SK-N-SH (cell line): ENCODE data around the gene MLKL.

ENCODE experiments used
- EP300 ChIP-seq, 2 experiments: IDR thresholded peaks; 2 replicates each; pipeline versions ENCODE4 v1.4.0 to v1.6.1; 2012; ENCODE audit warnings: borderline replicate concordance in 1 of 2, low read depth in 1 of 2, low read length in 1 of 2
- EZH2phosphoT487 ChIP-seq: fragments of 200-600 bp; sonication (generic); IDR thresholded peaks from 2 replicates; pipeline ENCODE4 v1.6.1; 2017; ENCODE audit warnings: low read depth, mixed run types, mild to moderate bottlenecking, antibody characterized with exemption, moderate library complexity, borderline replicate concordance
- POLR2AphosphoS5 ChIP-seq: IDR thresholded peaks from 2 replicates; pipeline ENCODE4 v1.6.1; 2012; ENCODE audit warnings: low read depth, low read length
- RAD21 ChIP-seq: IDR thresholded peaks from 2 replicates; pipeline ENCODE4 v1.6.1; 2012; ENCODE audit warnings: mild to moderate bottlenecking, low read length
- YY1 ChIP-seq: IDR thresholded peaks from 2 replicates; pipeline ENCODE4 v1.4.0; 2012; ENCODE audit warnings: low read depth, mild to moderate bottlenecking
- TF ChIP-seq, protein P1 (sequence below): fragments of 200-600 bp; sonication (generic); IDR thresholded peaks from 2 replicates; pipeline ENCODE4 v1.6.1; 2017; ENCODE audit warnings: antibody characterized with exemption, mild to moderate bottlenecking, moderate library complexity

DNA sequence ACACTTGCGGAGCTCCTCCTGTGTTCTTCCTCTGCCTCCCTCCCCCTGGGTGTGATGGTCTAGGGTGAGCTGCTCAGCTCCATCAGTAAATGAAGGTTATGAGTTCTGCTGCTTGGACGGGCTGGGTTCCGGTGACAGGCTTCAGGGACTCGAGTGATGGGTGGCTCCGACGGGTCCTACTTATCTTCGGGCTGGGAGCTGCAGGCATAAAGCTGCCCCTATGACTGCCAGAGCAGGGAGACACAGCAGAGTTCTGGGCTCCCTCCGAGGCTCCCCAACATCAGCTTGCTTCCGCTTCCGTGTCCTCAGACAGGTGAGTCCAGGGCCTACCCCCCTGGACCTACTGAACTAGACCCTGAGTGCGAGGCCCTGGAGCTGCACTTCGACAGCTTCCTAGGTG, 11.3 kb upstream of the MLKL start:
- TF ChIP-seq YY1 (no peak), EZH2phosphoT487 (no peak), RAD21 (no peak), POLR2AphosphoS5 (no peak), EP300 (IDR thresholded peaks at IDR 0.05; ENCODE audit: borderline replicate concordance in 1 of 2, low read depth in 1 of 2, low read length in 1 of 2) (no peak)
- TF ChIP-seq, protein P1, sequence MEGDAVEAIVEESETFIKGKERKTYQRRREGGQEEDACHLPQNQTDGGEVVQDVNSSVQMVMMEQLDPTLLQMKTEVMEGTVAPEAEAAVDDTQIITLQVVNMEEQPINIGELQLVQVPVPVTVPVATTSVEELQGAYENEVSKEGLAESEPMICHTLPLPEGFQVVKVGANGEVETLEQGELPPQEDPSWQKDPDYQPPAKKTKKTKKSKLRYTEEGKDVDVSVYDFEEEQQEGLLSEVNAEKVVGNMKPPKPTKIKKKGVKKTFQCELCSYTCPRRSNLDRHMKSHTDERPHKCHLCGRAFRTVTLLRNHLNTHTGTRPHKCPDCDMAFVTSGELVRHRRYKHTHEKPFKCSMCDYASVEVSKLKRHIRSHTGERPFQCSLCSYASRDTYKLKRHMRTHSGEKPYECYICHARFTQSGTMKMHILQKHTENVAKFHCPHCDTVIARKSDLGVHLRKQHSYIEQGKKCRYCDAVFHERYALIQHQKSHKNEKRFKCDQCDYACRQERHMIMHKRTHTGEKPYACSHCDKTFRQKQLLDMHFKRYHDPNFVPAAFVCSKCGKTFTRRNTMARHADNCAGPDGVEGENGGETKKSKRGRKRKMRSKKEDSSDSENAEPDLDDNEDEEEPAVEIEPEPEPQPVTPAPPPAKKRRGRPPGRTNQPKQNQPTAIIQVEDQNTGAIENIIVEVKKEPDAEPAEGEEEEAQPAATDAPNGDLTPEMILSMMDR: no peak
